Kidney epithelial cell (primary cell): ENCODE results near the gene ZC3H18. TPM values are rescaled to one million over a fixed set of nuclear protein-coding genes. Genes with fewer than 3 reads are reported as not detected.

Experiments
- DNase-seq: peaks from one replicate; pipeline ENCODE4 v3.0.0-alpha.2; 2010; ENCODE audit warnings: low read depth
- H3K27me3 ChIP-seq: 2 replicates; pipeline ENCODE4 v1.6.0; 2011; ENCODE audit warnings: low read length; ENCODE audit not compliant: control insufficient read depth, insufficient read depth
- H3K36me3 ChIP-seq: 2 replicates; pipeline ENCODE4 v1.5.1; 2011; ENCODE audit warnings: low read length; ENCODE audit not compliant: control insufficient read depth, insufficient read depth
- H3K4me3 ChIP-seq: 2 replicates; pipeline ENCODE4 v1.5.1; 2011; ENCODE audit warnings: low read depth, mild to moderate bottlenecking, control low read depth, low read length
- total RNA-seq: library from RNA; depleted of rRNA; stranded (reverse); fragments of >200 nt; gene quantifications from 2 replicates; pipeline ENCODE4 v1.2.3, GENCODE V29; 2015
- TF ChIP-seq, protein P1 (sequence below): IDR thresholded peaks from 2 replicates; pipeline ENCODE4 v1.5.1; 2011; ENCODE audit warnings: mild to moderate bottlenecking, moderate library complexity, low read length, control low read depth, inconsistent platforms; ENCODE audit not compliant: insufficient read depth, poor library complexity, severe bottlenecking

Gene ZC3H18
- total RNA-seq, 1 donor from 2014 or later: 20.2 TPM

DNA sequence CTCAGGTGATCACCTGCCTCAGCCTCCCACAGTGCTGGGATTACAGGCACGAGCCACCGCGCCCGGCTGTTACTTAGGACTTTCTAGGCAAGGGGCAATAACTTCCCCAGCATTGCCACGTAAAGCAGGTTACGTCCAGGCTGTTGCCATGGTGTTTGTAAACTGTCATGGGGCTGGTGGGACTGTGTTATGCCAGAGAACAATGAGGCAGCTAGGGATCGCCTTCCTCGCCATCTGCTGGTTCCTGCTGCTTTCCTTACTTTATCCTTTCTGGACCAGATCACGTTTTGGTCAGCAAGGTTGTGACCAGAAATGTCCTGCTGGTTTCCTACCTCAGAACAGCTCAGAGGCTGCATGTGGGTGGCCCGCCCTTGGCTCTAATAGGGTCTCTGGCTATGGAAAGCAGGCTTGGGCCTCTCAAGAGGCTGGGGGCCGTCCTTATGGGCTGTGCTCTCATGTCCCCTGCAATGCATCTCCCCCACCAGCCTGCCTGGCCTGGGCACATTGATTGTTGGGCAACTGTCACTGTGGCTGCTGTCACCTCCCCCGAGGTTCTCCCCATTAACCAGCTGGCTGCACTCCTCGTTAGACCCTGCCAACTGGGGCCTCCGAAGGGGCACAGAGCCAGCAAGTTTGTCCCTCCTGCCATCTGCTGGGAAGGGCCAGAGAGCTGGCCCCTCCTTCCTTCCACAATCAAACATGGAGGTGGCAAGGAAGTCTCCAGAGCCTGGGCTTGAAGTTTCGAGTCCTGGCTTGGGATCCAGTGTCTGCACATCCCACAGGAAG is 28.2 kb upstream of the ZC3H18 start:
- no peaks in the 10 kb centered on the region for H3K36me3 ChIP-seq
- TF ChIP-seq, protein P1, sequence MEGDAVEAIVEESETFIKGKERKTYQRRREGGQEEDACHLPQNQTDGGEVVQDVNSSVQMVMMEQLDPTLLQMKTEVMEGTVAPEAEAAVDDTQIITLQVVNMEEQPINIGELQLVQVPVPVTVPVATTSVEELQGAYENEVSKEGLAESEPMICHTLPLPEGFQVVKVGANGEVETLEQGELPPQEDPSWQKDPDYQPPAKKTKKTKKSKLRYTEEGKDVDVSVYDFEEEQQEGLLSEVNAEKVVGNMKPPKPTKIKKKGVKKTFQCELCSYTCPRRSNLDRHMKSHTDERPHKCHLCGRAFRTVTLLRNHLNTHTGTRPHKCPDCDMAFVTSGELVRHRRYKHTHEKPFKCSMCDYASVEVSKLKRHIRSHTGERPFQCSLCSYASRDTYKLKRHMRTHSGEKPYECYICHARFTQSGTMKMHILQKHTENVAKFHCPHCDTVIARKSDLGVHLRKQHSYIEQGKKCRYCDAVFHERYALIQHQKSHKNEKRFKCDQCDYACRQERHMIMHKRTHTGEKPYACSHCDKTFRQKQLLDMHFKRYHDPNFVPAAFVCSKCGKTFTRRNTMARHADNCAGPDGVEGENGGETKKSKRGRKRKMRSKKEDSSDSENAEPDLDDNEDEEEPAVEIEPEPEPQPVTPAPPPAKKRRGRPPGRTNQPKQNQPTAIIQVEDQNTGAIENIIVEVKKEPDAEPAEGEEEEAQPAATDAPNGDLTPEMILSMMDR: no peak
- DNase-seq: no peak
- H3K4me3 ChIP-seq: no peak overlapping the region
- peaks cover 50% of the 10 kb centered on the region for H3K27me3 ChIP-seq

DNA sequence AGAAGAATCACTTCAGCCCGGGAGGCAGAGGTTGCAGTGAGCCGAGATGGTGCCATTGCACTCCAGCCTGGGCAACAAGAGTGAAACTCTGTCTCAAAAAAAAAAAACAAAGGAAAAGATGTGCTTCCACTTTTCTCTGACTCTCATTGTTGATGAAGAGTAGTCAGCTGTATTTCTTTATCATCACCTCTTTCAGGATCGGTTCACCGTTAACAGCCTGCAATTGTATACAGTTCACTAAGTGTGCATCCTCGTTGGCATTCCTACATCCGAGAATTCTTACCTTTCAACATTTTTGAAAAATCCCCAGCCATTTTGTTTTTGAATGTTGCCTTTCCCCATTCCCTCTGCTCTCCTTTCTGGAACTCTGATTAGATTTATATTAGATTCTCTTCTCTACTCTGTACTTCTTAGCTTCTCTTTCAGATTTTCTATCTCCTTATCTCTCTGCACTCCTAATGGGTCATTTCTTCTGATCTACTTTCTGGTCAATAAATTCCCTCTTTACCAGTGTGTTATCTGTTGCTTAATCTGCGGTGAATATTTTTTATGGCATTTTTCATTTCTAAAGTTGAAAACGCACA is 26.9 kb upstream of the ZC3H18 start:
- DNase-seq: no peak
- H3K4me3 ChIP-seq: no peak overlapping the region
- TF ChIP-seq, protein P1: no peak
- no peaks in the 10 kb centered on the region for H3K36me3 ChIP-seq
- peaks cover 50% of the 10 kb centered on the region for H3K27me3 ChIP-seq

DNA sequence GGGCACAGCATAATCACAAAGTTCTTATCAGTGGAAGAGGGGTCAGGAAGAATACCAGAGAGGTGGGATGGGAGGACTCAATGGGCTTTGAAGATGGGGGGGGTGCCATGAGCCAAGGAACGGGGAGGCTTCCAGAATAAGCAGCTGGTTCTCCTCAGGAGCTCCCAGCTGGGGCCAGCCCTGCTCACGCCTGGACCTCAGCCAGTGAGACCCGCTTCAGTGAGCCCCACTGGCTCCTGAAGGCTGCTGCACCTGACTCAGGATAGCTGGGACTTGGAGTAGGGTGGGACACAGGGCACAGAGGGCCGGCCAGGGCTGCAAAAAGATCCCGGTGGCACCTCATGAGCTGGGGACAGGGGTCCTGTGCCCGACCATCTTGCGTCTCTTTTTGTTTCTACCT is 24.4 kb upstream of the ZC3H18 start:
- no peak for DNase-seq
- no peak overlapping the region for H3K4me3 ChIP-seq
- TF ChIP-seq, protein P1: no peak
- H3K27me3 ChIP-seq: peaks cover 31% of the 10 kb centered on the region
- H3K36me3 ChIP-seq: no peaks in the 10 kb centered on the region

DNA sequence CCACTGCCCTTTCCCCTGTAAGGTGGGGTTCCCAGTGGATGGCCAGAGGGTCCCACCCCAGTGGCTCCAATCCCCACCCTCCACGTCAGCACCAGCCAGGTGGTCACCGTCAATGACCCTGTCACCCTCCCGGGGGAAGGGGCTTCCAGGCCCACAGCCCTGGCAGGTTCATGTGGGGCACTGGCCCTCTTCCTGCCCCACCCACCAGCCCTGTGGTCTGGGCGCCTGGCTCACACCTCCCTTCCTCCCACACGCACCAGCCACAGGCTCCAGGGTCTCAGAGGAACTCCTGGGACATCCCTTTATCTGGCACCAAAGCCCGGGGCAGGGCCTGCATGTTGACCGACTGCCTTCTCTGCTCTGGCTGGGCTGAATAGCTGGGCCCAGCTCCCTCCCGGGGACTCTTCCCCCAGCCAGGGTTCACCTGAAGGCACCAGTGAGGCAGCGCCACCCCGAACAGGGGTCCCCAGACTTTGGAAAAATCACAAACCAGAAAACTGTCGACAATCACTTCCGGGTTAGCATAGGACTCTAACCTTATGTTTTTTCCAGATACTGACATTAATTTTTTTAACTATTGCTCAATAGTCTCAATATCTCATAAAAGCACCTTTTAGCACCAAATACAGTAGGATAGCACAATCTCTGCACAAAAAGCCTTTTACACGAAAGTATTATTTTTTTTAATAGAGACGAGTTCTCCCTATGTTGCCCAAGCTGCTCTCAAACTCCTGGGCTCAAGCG is 21.9 kb upstream of the ZC3H18 start:
- peaks cover 35% of the 10 kb centered on the region for H3K27me3 ChIP-seq
- no peak for DNase-seq
- TF ChIP-seq, protein P1: no peak
- no peaks in the 10 kb centered on the region for H3K36me3 ChIP-seq
- no peak overlapping the region for H3K4me3 ChIP-seq

DNA sequence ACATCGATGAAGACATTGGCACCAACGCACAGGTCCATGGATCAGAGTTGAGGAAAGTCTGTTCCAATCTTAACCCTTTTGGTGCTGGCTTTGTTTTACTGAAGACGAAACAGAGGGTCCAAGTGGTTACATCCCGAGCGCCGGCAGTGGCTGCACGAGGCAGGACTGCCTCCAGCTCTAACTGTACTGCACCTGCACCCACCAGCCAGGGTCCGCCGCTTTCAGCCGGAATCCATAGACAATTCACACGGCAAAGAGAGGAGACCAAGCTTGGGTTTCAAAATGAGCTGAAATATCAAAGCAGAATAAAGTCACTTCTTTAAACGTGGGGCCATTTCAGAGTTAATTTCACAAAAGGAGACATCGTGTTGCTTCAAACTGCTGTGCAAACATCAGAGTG is 21.2 kb upstream of the ZC3H18 start:
- no peaks in the 10 kb centered on the region for H3K36me3 ChIP-seq
- H3K27me3 ChIP-seq: peaks cover 40% of the 10 kb centered on the region
- H3K4me3 ChIP-seq: no peak overlapping the region
- DNase-seq: no peak
- TF ChIP-seq, protein P1: no peak
